Measurements from ENCODE around the gene INPP4A. TPM values are rescaled to one million over a fixed set of nuclear protein-coding genes. Genes with fewer than 3 reads are reported as not detected.

INPP4A gene
- total and polyA plus RNA-seq, 2 donors (not counting 3 experiments of a cell fraction or from before 2014, with no cell fraction given) = 14.9 to 28.8 TPM

- DNase-seq (ENCODE audit: low read depth, low spot score) = no peak
- dilution Hi-C loops (cut with MboI; ENCODE audit: extremely low pct_ligation_motif_present, low sequenced_read_pairs) (no loop called here), intact Hi-C loops (cut with micrococcal nuclease) (loop anchor here (5.0 kb wide), 1 partner anchor 105 kb away; no protein-coding TSS in a partner anchor)
- H4K20me1 ChIP-seq (replicated peaks; ENCODE audit: control insufficient read depth, extremely low read depth, insufficient read depth, low read length) = no peaks in the 10 kb centered on the region
- FAIRE-seq = no peak
- no peaks in the 10 kb centered on the region for H3K27me3 ChIP-seq (ENCODE audit: control insufficient read depth in 2 of 2, insufficient read depth in 2 of 2, low read length in 2 of 2)
- H3K79me2 ChIP-seq (ENCODE audit: control insufficient read depth, insufficient read depth, low read length) = peaks cover 63% of the 10 kb centered on the region
- H3K27ac ChIP-seq (ENCODE audit: insufficient read depth, low read depth, low read length) = no peak overlapping the region
- no peak overlapping the region for H3K9ac ChIP-seq (replicated peaks; ENCODE audit: extremely low read depth, insufficient read depth, low read length)
- H3K4me2 ChIP-seq (ENCODE audit: insufficient read depth, low read length) = peak overlapping the region; percentile 96
- ChIA-PET CTCF (interaction anchor here (2.2 kb wide), 1 partner anchor 194 kb away, joined by 8 read pairs; no protein-coding TSS in a partner anchor), POLR2A (no interaction called here)
- H2AFZ ChIP-seq (ENCODE audit: low read depth, low read length) = no peak overlapping the region
- H3K36me3 ChIP-seq (ENCODE audit: control insufficient read depth in 2 of 2, extremely low read depth in 1 of 2, insufficient read depth in 2 of 2, low read length in 2 of 2) = peaks cover 0 to 1% of the 10 kb centered on the region in 2 experiments
- no peak for TF ChIP-seq FOS (IDR thresholded peaks at IDR 0.05; ENCODE audit: borderline replicate concordance, insufficient read depth, low read length)
- no peak for TF ChIP-seq MYC (IDR thresholded peaks at IDR 0.05; ENCODE audit: low read depth, low read length)
- no peak for TF ChIP-seq GATA2 (IDR thresholded peaks at IDR 0.05; ENCODE audit: insufficient read depth, insufficient read length, low read depth, low read length)
- no peak for TF ChIP-seq MAX (IDR thresholded peaks at IDR 0.05; ENCODE audit: insufficient read depth, insufficient read length)
- TF ChIP-seq EZH2 (IDR thresholded peaks at IDR 0.05; ENCODE audit: borderline replicate concordance, low read depth, low read length, severe bottlenecking) = no peak
- no peak for TF ChIP-seq POLR2A (IDR thresholded peaks at IDR 0.05; ENCODE audit: low read depth, low read length)
- no peak for TF ChIP-seq POLR2AphosphoS5 (IDR thresholded peaks at IDR 0.05; ENCODE audit: insufficient read depth, low read depth, low read length)
- TF ChIP-seq, protein P1, sequence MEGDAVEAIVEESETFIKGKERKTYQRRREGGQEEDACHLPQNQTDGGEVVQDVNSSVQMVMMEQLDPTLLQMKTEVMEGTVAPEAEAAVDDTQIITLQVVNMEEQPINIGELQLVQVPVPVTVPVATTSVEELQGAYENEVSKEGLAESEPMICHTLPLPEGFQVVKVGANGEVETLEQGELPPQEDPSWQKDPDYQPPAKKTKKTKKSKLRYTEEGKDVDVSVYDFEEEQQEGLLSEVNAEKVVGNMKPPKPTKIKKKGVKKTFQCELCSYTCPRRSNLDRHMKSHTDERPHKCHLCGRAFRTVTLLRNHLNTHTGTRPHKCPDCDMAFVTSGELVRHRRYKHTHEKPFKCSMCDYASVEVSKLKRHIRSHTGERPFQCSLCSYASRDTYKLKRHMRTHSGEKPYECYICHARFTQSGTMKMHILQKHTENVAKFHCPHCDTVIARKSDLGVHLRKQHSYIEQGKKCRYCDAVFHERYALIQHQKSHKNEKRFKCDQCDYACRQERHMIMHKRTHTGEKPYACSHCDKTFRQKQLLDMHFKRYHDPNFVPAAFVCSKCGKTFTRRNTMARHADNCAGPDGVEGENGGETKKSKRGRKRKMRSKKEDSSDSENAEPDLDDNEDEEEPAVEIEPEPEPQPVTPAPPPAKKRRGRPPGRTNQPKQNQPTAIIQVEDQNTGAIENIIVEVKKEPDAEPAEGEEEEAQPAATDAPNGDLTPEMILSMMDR (IDR thresholded peaks at IDR 0.05; ENCODE audit: extremely low read depth in 1 of 2, insufficient read depth in 1 of 2, low read depth in 1 of 2, low read length in 2 of 2) = no peak
- no peak for TF ChIP-seq JUN (IDR thresholded peaks at IDR 0.05; ENCODE audit: borderline replicate concordance, insufficient read depth, insufficient read length, low read depth)
- peak overlapping the region in 1 of 3 experiments; percentile 95 for H3K4me3 ChIP-seq (replicated peaks in 1 of 3; ENCODE audit: insufficient read depth in 1 of 3, low read depth in 1 of 3, low read length in 3 of 3)
- no peaks in the 10 kb centered on the region for H3K9me3 ChIP-seq (replicated peaks; ENCODE audit: control insufficient read depth, insufficient read depth, low read length)
- no peaks in the 10 kb centered on the region for H3K9me1 ChIP-seq (replicated peaks; ENCODE audit: control insufficient read depth, extremely low read depth, insufficient read depth, low read length)
- BruUV-seq (replicated peaks) = no TSS peak
- peaks cover 32% of the 10 kb centered on the region for H3K4me1 ChIP-seq (ENCODE audit: control insufficient read depth, extremely low read depth, insufficient read depth, low read length)
These were observed 162.4 kb downstream of the INPP4A start for GRCh38 chr2:98607104-98607503.

Measured in endothelial cell of umbilical vein (primary cell).